Cardiac septum (tissue), 1 donor: ENCODE measurements around the gene NAE1. TPM values are rescaled to one million over a fixed set of nuclear protein-coding genes. Genes with fewer than 3 reads are reported as not detected.

ENCODE experiments used
- DNase-seq: peaks from one replicate; pipeline ENCODE4 v3.0.0-alpha.2; 2020; ENCODE audit warnings: low spot score
- intact Hi-C: fragments of 100-400 bp; cut with DNase I; formaldehyde crosslinking; loops from one replicate; pipeline ENCODE4 v1.14.0; 2022
- total RNA-seq: library from RNA; stranded (reverse); fragmentation: NEBNext Ultra II Directional; extraction: Animal tissue kit (Norgen Biotek cat#: 25700); gene quantifications from one replicate; pipeline ENCODE4 v1.2.1, GENCODE V29; 2021
- donor health status: DM: no; HTN: no; CAD: no.

Gene NAE1
- total RNA-seq, 1 donor from 2014 or later: 31.1 TPM

DNA sequence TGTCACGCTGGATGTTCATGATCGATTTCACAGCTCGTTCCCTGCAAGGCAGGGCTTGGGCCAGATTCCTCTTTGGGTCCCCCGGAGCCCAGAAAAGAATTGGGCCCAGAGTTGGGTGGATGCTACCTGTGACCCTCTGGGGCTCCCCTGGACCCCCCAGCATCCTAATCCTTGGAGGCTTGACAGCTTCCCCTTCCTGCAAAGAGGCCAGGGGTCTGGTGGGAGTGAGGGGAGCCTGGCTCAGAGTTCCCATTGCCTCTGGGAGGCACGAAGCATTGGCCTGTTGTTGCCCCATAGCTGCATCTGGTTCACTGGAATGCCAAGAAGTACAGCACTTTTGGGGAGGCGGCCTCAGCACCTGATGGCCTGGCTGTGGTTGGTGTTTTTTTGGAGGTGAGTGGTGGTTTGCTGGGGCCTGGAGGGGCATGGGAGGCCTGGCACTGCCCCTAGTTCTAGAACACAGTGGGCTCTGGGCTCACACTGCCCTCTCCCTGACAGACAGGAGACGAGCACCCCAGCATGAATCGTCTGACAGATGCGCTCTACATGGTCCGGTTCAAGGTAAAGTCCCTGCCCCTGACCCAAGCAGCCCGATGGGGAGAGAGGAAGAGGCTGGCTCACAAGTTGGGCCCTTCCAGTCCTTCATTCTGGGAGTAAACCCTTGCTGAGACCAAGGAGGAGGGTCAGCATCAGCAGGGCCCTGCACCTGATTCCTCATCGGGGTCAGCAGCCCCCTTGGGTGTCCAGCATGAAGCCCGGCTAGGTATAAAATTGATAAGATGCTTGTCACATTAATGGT, 20.6 kb upstream of the NAE1 start:
- DNase-seq: no peak
- intact Hi-C loops: no loop called here

DNA sequence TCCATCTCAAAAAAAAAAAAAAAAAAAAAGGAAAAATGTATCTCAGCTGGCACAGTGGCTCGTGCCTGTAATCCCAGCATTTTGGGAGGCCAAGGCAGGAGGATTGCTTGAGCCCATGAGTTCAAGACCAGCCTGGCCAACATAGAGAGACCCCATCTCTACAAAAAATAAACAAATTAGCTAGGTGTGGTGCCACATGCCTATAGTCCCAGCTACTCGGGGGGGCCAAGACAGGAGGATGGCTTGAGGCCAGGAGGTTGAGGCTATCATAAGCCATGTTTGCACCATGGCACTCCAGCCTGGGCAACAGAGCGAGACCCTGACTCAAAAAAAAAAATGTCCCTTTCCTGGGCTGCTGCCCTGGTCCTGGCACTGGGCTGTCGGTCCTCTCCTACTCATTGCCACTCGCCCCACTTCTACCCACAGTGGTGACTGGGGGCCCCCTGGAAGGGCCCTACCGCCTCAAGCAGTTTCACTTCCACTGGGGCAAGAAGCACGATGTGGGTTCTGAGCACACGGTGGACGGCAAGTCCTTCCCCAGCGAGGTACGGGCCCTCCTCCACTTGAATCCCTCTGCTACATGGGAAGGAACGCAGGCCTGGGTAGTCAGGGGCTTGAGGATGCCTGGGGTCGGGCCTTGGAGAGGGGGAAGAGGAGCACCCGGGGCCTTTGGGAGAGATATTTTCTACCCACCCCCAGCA, 19.5 kb upstream of the NAE1 start:
- intact Hi-C loops: no loop called here
- no peak for DNase-seq

DNA sequence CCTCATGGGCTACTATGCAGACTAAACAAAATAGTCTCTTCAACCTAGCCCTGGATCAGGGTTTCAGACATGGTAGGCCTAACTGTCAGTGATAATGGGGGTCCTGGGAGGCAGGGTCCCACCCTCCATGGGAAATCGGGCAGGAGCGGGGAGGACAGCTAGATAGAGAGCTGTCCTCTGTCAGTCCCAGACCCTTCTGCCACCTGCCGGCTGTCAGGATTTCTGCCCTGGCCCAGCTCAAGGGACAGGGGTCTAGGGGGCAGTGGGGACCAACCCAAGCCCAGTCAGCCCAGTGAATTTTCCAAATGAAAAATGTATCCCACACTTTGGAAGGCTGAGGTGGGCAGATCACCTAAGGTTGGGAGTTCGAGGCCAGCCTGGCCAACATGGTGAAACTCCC, 18.8 kb upstream of the NAE1 start:
- DNase-seq: no peak
- intact Hi-C loops: no loop called here

DNA sequence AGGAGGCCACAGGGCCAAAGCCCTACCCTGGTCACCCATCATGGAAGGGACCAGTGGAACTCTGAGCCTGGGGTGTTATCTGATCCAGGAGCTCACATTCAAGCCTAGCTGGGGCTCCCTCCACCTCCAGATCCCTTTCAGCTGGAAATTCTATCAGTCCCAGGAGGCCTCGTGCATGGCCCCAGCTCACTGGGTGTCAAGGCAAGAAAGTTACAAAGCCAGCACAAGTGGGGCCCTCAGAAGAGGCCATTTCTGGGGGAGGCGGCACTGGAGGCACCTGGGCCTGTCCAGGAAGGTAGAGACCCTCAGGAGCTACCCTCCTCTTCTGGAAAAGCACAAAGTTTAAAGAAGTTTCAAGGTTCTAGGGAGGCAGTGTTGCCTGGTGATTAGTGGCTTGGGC, 18.2 kb upstream of the NAE1 start:
- intact Hi-C loops: no loop called here
- no peak for DNase-seq

DNA sequence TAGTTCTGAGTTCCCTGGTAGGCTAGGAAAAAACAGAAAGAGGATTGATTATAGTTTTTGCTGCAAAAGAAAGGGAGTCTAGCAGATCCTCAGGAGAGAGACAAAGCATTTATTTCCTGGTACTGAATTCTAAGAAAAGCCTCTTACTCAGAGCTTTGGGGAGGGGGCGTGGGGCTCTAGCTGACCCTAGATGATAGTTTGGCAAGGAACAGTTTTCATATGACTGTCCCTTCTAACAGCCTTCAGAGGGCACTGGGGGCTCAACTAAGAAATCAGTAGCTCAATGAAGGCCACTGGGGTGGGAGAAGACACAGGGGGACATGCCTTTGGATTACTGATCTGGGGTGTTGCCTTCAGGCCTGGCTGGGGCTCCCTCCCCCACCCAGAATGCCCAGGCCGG, 17.4 kb upstream of the NAE1 start:
- no peak for DNase-seq
- intact Hi-C loops: no loop called here

DNA sequence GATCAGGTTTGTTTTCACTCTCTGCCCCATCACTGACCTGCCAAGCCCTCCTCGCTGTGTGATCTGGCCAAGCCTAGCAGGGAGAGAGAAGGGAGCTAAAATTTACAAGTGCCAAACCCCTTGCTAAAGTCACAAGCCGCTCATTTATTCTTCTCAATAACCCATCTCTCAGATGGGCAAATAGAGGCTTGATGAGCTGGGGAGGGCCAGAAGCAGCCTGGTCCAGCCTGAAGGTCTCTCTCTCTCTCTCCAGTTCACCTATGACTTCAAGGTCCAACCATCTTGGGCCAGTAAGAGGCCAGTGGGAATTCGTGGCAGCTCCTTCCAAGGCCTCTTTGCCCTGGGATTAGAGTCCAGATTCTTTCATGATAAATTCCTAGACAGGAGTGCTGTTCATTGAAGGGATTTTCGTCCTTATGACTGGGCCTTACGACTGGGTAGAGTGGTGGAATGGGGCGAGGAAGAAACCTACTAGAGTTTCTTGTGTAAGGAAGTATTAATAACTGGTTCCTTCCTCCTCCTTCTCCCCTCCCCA, 16.8 kb upstream of the NAE1 start:
- DNase-seq: peak; percentile 19
- intact Hi-C loops: no loop called here

DNA sequence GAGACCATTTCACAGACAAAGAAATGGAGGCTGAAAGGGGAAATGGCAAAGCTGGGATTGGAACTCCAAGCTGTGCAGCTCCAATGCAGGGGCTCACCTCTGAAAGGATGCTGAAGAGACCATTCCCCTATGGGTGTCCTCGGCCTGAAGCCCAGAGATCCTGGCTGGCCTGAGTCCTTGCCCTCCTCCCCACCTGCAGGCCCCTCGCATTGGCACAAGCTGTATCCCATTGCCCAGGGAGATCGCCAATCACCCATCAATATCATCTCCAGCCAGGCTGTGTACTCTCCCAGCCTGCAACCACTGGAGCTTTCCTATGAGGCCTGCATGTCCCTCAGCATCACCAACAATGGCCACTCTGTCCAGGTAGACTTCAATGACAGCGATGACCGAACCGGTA, 16.1 kb upstream of the NAE1 start:
- intact Hi-C loops: no loop called here

DNA sequence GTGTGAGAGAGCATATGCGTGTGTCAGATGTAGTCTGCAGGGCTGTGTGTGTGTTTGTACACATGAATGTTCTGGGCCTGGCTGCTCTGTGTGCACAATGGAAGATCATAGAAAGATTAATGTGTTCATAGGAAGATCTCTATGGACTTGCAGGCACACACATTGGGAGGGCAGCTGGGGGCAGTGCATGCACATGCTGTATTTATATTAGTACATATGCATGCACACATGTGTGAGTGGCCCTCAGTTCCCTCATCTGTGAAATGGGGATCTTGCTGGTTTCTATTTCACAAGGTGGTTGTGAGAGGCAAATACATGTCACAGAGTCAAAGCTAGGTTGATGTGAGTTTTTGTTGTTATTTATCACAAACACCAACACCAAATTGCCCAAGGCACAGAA, 15.5 kb upstream of the NAE1 start:
- DNase-seq: no peak
- intact Hi-C loops: no loop called here

More for the DNA sequence above, 16.1 kb upstream of the NAE1 start:
- DNase-seq: no peak

DNA sequence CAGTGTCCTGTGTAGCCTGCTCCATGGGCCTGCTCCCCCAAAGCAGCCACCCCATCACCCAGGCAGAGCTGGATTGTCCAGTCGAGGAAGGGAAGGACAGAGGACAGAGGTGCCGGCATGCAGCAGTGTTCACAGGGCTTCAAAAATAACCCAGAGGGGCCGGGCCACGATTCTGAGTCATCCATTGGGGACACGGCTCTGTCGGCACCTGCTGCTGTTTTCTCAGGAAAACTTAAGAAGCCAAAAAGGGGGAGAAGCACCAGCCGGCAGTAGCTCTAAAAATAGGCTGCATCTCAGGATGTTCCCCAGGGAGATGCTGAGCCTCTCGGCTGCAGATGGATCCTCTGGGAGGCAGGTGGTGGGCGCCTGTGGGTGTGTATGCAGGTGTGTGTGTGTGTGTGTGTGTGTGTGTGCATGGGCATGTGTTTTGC, 15.0 kb upstream of the NAE1 start:
- no peak for DNase-seq
- intact Hi-C loops: no loop called here

DNA sequence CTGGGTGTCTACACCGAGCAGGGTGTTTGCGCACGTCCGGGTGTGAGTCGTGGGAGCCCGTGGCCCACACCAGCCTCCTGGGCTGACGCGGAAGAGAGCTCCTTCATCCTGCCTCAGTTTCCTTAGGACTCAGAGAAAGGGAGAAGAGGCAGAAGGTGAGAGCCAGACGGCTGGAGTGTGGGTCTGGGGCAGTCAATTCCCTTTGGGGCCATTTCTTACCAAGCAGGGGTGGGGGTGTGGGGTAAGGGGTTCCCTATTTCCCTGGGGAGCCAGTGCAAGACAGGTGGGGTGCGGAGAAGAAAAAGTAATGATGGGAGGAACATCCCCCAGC, 14.3 kb upstream of the NAE1 start:
- intact Hi-C loops: no loop called here
- DNase-seq: no peak

DNA sequence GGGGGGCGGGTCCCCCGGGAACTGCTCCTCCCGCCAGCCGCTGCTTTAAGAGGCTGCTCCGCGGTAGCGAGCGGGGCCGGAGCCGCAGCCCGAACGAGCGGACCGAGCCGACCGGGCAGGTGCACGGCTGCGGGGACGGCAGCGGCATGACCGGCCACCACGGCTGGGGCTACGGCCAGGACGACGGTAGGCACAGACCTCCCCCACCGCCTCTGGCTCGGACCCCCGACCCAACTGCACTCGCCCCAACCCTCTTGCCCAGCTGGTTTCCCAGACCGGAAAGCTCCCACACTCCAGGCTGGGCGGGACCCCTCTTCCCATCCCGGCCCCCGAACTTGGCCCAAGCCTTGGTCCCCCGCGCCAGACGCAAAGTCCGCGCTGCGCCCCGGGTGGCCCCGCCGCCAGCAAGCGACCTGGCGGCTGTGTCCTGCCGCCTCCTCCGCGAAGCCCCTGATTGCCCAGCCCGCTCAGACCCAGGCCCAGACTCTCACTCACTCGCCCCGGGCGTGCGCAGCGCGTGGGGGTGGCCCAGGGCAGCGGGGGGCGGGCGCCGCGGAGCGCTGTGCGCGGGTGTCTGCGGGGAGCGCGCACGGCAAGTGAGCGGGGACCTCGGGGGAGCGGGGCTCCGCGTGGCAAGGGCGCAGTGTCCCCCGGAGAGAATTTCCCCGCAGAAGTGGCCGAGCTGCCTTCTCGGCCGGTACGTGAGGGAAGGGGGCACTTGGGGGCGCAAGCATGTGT, 13.7 kb upstream of the NAE1 start, which contains the start of gene CA7:
CA7 (plus strand) TSS at position 73 of the 738 bp plus-strand sequence; CDS start at position 147, 74 bp downstream.
- intact Hi-C loops: no loop called here
- no peak for DNase-seq

DNA sequence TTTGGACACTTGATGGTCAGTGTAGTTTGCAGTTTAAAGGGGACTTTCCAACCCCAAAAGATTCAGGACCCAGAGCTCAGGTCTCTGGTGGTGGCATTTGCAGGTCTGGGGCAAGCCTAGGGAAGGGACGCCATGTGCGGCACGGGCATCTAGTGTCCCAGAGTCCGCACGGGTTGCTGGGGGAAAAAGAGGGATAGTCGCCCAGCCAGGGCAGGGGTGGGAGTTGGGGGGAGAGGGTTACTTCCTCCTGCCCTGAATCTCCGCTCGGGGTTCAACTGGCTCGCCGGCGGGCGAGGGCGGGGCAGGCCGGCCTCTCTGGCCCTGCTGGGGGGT, 13.2 kb upstream of the NAE1 start:
- DNase-seq: no peak
- intact Hi-C loops: no loop called here

DNA sequence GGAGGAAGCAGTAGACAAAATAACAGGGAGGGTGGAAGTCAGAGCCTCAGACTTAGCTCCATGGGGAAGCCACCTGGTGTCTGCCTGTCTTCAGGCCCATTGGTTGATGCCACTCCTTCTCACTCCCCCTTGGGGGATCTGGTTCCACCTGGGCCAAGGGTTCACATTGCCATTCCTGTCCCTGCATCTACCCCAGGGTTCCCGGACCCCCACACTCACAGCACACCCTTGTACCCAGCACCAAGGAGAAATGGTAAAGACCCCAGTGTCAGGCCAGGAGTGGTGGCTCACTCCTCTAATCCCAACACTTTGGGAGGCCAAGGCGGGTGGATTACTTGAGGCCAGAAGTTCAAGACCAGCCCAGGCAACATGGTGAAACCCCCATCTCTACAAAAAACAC, 12.4 kb upstream of the NAE1 start:
- intact Hi-C loops: no loop called here
- no peak for DNase-seq

DNA sequence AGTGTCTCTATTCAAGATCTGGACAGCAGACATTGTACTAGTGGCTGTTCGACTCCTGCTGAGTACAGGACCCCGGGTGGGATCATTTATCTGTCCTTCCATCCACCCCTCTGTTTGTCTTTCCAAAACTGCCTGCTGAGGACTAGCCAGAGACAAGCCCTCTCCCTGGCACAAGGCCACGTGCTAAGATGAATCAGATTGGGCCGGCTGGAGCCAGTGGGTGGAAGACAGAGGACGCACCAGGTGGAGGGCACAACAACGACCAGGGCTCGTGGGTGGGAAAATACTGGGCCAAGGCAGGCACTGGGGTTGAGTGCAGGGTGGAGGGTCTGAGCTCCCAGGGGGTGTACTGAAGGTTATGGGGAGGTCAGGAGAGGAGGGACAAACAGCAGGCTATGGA, 12.0 kb upstream of the NAE1 start:
- no peak for DNase-seq
- intact Hi-C loops: no loop called here

DNA sequence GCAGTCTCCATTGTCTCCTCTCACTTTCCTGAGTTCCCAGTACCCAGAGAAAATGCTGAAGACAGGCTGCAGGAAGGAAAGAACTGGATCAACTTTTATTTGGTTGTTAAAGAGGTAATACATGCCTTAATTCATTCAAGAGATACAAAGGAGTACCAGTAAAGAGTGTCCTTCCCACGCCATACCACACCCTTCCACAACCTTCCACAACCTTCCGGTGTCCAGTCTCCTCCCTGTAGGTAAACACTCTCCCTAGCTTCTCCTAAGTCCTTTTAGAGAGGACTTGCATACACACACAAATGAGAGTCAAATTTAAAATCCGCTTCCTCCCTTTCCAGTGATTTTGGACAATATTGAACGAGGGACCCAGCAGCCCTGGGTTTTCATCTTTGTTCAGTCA, 10.6 kb upstream of the NAE1 start:
- intact Hi-C loops: no loop called here
- DNase-seq: no peak

DNA sequence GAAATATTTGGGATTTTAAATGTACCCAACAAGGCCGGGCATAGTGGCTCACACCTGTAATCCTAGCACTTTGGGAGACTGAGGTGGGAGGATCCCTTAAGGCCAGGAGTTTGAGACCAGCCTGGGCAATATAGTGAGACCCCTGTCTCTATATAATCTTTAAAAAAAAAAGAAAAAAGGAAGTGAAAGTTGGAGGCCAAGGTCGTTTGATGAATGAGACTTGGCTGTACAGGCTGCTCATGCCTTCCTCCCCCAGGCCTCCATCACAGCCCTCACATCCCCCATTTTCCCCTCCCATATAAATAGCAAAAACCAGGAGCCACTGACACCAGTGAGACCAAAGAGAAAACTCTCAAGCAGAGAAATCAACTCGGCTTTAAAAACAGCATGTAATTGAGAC, 10.1 kb upstream of the NAE1 start:
- intact Hi-C loops: no loop called here

DNA sequence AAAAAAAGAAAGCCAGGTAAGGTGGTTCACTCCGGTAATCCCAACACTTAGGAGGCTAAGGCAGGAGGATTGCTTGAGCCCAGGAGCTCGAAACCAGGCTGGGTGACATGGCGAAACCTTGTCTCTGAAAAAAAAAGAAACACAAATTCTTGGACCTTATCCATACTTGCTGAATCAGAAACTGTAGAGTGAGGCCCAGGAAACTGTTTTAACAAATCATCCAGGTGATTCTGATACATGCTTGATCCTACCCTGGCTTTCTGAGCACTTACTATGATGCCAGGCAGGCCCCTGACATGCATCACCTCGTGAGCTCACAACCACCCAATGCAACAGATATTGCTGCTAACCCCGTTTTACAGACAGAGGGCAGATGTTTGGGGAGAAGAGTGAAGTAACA, 4.0 kb upstream of the NAE1 start:
- no peak for DNase-seq
- intact Hi-C loops: loop anchor here (5.0 kb wide), 1 partner anchor 33 kb away; no protein-coding TSS in a partner anchor

More for the DNA sequence above, 10.1 kb upstream of the NAE1 start:
- DNase-seq: no peak

DNA sequence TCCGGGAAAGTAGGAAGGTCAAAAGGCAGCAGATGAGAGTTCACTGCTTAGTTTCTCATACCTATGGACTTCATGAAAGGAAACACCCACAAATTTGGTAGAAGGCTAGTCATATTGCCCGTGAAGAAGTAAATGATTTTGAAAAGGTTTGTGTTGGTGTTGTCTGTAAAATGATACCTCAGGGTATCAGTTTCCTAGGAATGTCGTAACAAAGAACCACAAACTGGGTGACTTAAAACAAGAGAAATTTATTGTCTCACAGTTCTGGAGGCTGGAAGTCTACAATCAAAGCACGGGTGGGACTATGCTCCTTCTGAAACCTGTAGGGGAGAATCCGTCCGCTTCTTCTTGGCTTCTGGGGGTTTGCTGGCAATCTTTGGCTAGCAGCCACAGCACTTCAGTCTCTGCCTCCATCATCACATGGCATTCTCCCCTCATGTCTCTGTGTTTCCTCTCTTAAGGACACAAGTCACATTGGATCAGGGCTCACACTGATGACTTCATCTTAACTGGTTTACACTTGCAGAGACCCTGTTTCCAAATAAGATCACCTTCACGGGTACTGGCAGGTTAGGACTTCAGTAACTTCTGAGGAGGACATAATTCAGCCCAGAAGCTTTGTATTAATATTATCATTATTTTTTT, 2.0 kb upstream of the NAE1 start:
- no peak for DNase-seq
- intact Hi-C loops: loop anchor here (5.0 kb wide), 1 partner anchor 35 kb away; no protein-coding TSS in a partner anchor

DNA sequence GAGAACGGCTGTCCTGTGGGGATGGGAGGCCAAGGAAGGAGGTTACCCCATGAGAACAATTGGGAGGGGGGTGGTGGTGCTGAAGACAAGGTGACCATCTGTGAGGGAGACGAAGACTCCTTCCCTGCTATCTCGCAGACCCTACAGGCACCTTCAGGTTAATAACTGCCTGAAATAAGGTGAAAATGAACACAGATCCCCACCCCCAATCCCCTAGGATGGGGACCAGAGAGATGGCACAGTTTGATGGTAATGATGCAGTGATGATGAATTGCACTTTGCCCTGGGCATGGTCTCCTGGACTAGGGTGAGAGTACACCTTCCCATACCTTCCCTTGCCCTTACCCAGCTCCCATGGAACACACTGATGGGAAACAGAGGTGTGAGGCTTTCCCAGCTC, 1.4 kb upstream of the NAE1 start:
- intact Hi-C loops: loop anchor here (5.0 kb wide), 1 partner anchor 35 kb away; no protein-coding TSS in a partner anchor
- no peak for DNase-seq

DNA sequence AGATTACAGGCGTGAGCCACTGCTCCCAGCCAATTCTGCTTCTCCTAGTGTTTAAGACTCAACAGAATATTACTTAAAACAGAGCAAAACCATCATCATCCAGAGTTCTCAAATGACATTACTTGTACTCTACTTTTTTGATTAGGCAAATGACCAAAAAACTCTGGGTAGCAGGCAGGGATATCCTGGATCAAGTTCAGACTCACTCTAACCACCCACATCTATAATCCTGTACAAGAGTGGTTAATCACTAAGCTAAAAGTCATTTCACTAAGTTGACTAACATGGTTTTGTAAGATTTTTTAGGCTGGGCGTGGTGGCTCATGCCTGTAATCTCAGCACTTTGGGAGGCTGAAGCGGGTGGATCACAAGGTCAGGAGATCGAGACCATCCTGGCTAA, 6.8 kb downstream of the NAE1 start:
- intact Hi-C loops: no loop called here

More for the DNA sequence above, 6.8 kb downstream of the NAE1 start:
- no peak for DNase-seq
